ENCODE results near the gene CPNE6. TPM values are rescaled to one million over a fixed set of nuclear protein-coding genes. Genes with fewer than 3 reads are reported as not detected.

Gene CPNE6
- total and polyA plus RNA-seq, 2 of the 13 experiments (the other 11 are each of a cell fraction or from before 2014, with no cell fraction given): not detected

GRCh38 chr14:24051176-24051788 lies 20.1 kb upstream of the CPNE6 start (continued):
- TF ChIP-seq KIAA2018 (CRISPR knock-in tag; IDR thresholded peaks at IDR 0.05; ENCODE audit: borderline replicate concordance) (0 out of 2 replicates have a peak, but pooled peaks have one; percentile 43), SNAPC2 (CRISPR knock-in tag; IDR thresholded peaks at IDR 0.05) (0 out of 2 replicates have a peak, but pooled peaks have one; percentile 26), ZNF569 (CRISPR knock-in tag; IDR thresholded peaks at IDR 0.05; ENCODE audit: borderline replicate concordance) (0 out of 2 replicates have a peak, but pooled peaks have one; percentile 37), DMAP1 (CRISPR knock-in tag; IDR thresholded peaks at IDR 0.05) (no peak), REPIN1 (CRISPR knock-in tag; IDR thresholded peaks at IDR 0.05; ENCODE audit: borderline replicate concordance, low read depth) (0 out of 2 replicates have a peak, but pooled peaks have one; percentile 22), MED8 (CRISPR knock-in tag; IDR thresholded peaks at IDR 0.05; ENCODE audit: insufficient replicate concordance) (no peak), CBX2 (IDR thresholded peaks at IDR 0.05; ENCODE audit: low read depth, low read length) (no peak), CBX2 (CRISPR knock-in tag; IDR thresholded peaks at IDR 0.05; ENCODE audit: low read depth) (peak; percentile 81; the same call in 1 of the 2 replicates), ATRX (CRISPR knock-in tag; IDR thresholded peaks at IDR 0.05; ENCODE audit: borderline replicate concordance) (0 out of 2 replicates have a peak, but pooled peaks have one; percentile 41), CHCHD3 (CRISPR knock-in tag; IDR thresholded peaks at IDR 0.05) (0 out of 2 replicates have a peak, but pooled peaks have one; percentile 67), MAZ (IDR thresholded peaks at IDR 0.05; ENCODE audit: borderline replicate concordance, low read depth, low read length) (no peak), MAZ (CRISPR knock-in tag; IDR thresholded peaks at IDR 0.05; ENCODE audit: low read depth) (no peak), ARID2 (CRISPR knock-in tag; IDR thresholded peaks at IDR 0.05; ENCODE audit: borderline replicate concordance) (peak; percentile 83; the same call in 1 of the 2 replicates), RARA (CRISPR knock-in tag; IDR thresholded peaks at IDR 0.05) (no peak), ZNF781 (CRISPR knock-in tag; IDR thresholded peaks at IDR 0.05; ENCODE audit: borderline replicate concordance, not compliant biosample characterization) (peak; percentile 62), BRD4 (CRISPR knock-in tag; IDR thresholded peaks at IDR 0.05) (peak; percentile 11; the same call in 1 of the 2 replicates), ZNF780A (CRISPR knock-in tag; IDR thresholded peaks at IDR 0.05) (0 out of 2 replicates have a peak, but pooled peaks have one; percentile 10), ZKSCAN5 (CRISPR knock-in tag; IDR thresholded peaks at IDR 0.05) (0 out of 2 replicates have a peak, but pooled peaks have one; percentile 48), ZNF563 (CRISPR knock-in tag; IDR thresholded peaks at IDR 0.05) (peak; percentile 74; the same call in 1 of the 2 replicates), ZBTB7A (CRISPR knock-in tag; IDR thresholded peaks at IDR 0.05) (no peak), CBFB (CRISPR knock-in tag; IDR thresholded peaks at IDR 0.05) (no peak)
- TF ChIP-seq, protein P1, sequence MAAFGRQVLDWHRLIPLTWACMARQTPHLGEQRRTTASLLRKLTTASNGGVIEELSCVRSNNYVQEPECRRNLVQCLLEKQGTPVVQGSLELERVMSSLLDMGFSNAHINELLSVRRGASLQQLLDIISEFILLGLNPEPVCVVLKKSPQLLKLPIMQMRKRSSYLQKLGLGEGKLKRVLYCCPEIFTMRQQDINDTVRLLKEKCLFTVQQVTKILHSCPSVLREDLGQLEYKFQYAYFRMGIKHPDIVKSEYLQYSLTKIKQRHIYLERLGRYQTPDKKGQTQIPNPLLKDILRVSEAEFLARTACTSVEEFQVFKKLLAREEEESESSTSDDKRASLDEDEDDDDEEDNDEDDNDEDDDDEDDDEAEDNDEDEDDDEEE (CRISPR knock-in tag; IDR thresholded peaks at IDR 0.05): peak; percentile 50; the same call in 1 of the 2 replicates

All from HepG2 (cell line).